Measurements from ENCODE around the gene PLXNB2.

The PLXNB2 gene

GRCh38 chr22:50313600-50313999 is 6.2 kb upstream of the PLXNB2 start:
- TF ChIP-seq JUND (IDR thresholded peaks at IDR 0.05; ENCODE audit: low read depth), result no peak
- no peak for DNase-seq (ENCODE audit: low read depth in 1 of 2, low spot score in 1 of 2)
- in situ Hi-C loops (cut with HindIII; ENCODE audit: low pct_unique_long_range_greater_than_20kb, low sequenced_read_pairs), result no loop called here

- in situ Hi-C loops (cut with HindIII; ENCODE audit: low pct_unique_long_range_greater_than_20kb, low sequenced_read_pairs), result no loop called here
- TF ChIP-seq JUND (IDR thresholded peaks at IDR 0.05; ENCODE audit: low read depth), result no peak
Observed at GRCh38 chr22:50313021-50313420, 5.6 kb upstream of the PLXNB2 start.

GRCh38 chr22:50312371-50312770 is 4.9 kb upstream of the PLXNB2 start:
- no peak for DNase-seq (ENCODE audit: low read depth in 1 of 2, low spot score in 1 of 2)
- in situ Hi-C loops (cut with HindIII; ENCODE audit: low pct_unique_long_range_greater_than_20kb, low sequenced_read_pairs), result no loop called here
- no peak for TF ChIP-seq JUND (IDR thresholded peaks at IDR 0.05; ENCODE audit: low read depth)

More at GRCh38 chr22:50313021-50313420, 5.6 kb upstream of the PLXNB2 start:
- DNase-seq (ENCODE audit: low read depth in 1 of 2, low spot score in 1 of 2), result no peak

GRCh38 chr22:50311606-50312351 is 4.3 kb upstream of the PLXNB2 start:
- TF ChIP-seq JUND (IDR thresholded peaks at IDR 0.05; ENCODE audit: low read depth), result no peak
- in situ Hi-C loops (cut with HindIII; ENCODE audit: low pct_unique_long_range_greater_than_20kb, low sequenced_read_pairs), result no loop called here
- DNase-seq (ENCODE audit: low read depth in 1 of 2, low spot score in 1 of 2), result no peak

- DNase-seq (ENCODE audit: low read depth in 1 of 2, low spot score in 1 of 2), result no peak
- in situ Hi-C loops (cut with HindIII; ENCODE audit: low pct_unique_long_range_greater_than_20kb, low sequenced_read_pairs), result no loop called here
- TF ChIP-seq JUND (IDR thresholded peaks at IDR 0.05; ENCODE audit: low read depth), result no peak
Observed at GRCh38 chr22:50310949-50311444, 3.6 kb upstream of the PLXNB2 start.

- in situ Hi-C loops (cut with HindIII; ENCODE audit: low pct_unique_long_range_greater_than_20kb, low sequenced_read_pairs), result no loop called here
- DNase-seq (ENCODE audit: low read depth in 1 of 2, low spot score in 1 of 2), result no peak
- no peak for TF ChIP-seq JUND (IDR thresholded peaks at IDR 0.05; ENCODE audit: low read depth)
Observed at GRCh38 chr22:50310031-50310722, 2.7 kb upstream of the PLXNB2 start.

GRCh38 chr22:50309601-50309991 is 2.1 kb upstream of the PLXNB2 start:
- in situ Hi-C loops (cut with HindIII; ENCODE audit: low pct_unique_long_range_greater_than_20kb, low sequenced_read_pairs), result no loop called here
- no peak for TF ChIP-seq JUND (IDR thresholded peaks at IDR 0.05; ENCODE audit: low read depth)
- DNase-seq (ENCODE audit: low read depth in 1 of 2, low spot score in 1 of 2), result no peak

- TF ChIP-seq JUND (IDR thresholded peaks at IDR 0.05; ENCODE audit: low read depth), result no peak
- DNase-seq (ENCODE audit: low read depth in 1 of 2, low spot score in 1 of 2), result no peak
- in situ Hi-C loops (cut with HindIII; ENCODE audit: low pct_unique_long_range_greater_than_20kb, low sequenced_read_pairs), result no loop called here
Observed at GRCh38 chr22:50308986-50309600, 1.6 kb upstream of the PLXNB2 start.

- DNase-seq (ENCODE audit: low read depth in 1 of 2, low spot score in 1 of 2), result peak in 1 of 2 experiments; percentile 80
Observed at GRCh38 chr22:50308597-50308935, 1.1 kb upstream of the PLXNB2 start.

GRCh38 chr22:50307890-50308596 is 597 bp upstream of the PLXNB2 start:
- TF ChIP-seq JUND (IDR thresholded peaks at IDR 0.05; ENCODE audit: low read depth), result no peak
- in situ Hi-C loops (cut with HindIII; ENCODE audit: low pct_unique_long_range_greater_than_20kb, low sequenced_read_pairs), result no loop called here
- no peak for DNase-seq (ENCODE audit: low read depth in 1 of 2, low spot score in 1 of 2)

More at GRCh38 chr22:50308597-50308935, 1.1 kb upstream of the PLXNB2 start:
- TF ChIP-seq JUND (IDR thresholded peaks at IDR 0.05; ENCODE audit: low read depth), result no peak
- in situ Hi-C loops (cut with HindIII; ENCODE audit: low pct_unique_long_range_greater_than_20kb, low sequenced_read_pairs), result no loop called here

- in situ Hi-C loops (cut with HindIII; ENCODE audit: low pct_unique_long_range_greater_than_20kb, low sequenced_read_pairs), result no loop called here
- peak; percentile 82 to 96 for DNase-seq (ENCODE audit: low read depth in 1 of 2, low spot score in 1 of 2)
Observed at GRCh38 chr22:50305923-50306566, 1.4 kb downstream of the PLXNB2 start.

GRCh38 chr22:50305393-50305922 is 2.0 kb downstream of the PLXNB2 start:
- TF ChIP-seq JUND (IDR thresholded peaks at IDR 0.05; ENCODE audit: low read depth), result no peak
- peak in 1 of 2 experiments; percentile 53 for DNase-seq (ENCODE audit: low read depth in 1 of 2, low spot score in 1 of 2)
- in situ Hi-C loops (cut with HindIII; ENCODE audit: low pct_unique_long_range_greater_than_20kb, low sequenced_read_pairs), result no loop called here

More at GRCh38 chr22:50305923-50306566, 1.4 kb downstream of the PLXNB2 start:
- no peak; the same call in 1 of the 2 replicates for TF ChIP-seq JUND (IDR thresholded peaks at IDR 0.05; ENCODE audit: low read depth)

Measured in T47D (cell line).